Activated T-helper 1 cell treated with Interleukin-2 at 50 U/mL for 16 hours (primary cell): ENCODE data around the gene GPC5.
"Not testable (repeated sequence)": the region's sequence is repeated elsewhere in the genome, so short reads cannot be mapped to it uniquely, and the experiment has no call there.

Experiments
- DNase-seq: peaks from one replicate; pipeline ENCODE4 v3.0.0-alpha.2; 2020; ENCODE audit warnings: low read depth

The GPC5 gene

DNA sequence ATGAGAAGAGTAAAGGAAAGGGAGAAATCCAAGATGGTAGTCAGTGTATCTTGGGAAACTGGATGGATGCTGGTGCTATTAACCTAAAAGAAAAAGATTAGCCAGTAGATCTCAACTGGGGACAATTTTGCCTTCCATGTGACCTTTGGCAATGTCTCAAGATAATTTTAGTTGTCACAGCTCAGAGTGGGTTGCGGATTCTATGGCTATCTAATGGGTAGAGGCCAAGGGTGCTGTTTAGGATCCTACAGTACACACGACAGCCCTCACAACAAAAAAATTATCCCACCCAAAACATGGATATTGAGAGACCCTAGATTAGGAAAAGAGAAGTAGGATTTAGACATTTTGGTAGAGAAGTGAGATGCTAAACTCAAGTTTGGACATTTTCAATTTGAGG is 258.9 kb downstream of the GPC5 start:
- no peak for DNase-seq

DNA sequence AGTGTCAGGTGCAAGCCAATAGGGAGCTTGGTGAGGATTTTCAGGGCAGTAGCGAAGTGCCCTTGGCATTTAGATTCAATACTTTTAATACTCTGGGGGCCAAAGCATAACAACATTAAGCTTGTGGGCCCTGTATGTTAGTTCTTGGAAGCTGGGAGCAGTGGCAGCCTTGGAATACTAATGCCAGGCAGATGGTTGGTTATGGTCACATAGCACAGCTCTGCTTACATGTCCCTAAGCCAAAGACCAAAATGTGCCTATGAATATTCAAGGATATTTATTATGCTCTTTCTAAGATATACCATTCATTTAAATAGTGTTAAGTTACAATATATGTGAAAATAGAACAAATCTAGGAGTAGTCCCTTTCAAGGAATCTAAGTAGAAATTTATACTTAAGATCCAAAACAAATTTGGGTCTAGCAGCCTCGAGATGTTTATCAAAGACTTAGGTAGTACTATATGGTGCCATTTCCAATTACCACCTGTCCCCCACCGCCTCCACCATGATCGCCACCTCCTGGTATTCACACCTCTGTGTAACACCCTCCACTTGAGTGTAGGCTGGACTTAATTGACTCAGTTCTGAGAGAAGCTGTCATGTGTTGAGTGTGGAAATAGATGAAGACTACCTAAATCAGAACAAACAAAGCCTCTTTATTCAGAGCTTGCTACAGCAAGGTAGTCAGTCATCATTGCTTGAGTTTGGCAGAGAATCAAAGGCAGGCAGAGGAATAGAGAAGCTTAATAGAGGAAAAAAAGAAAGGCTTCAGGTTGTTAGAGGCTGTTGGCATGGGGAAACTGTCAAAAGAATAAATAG is 261.0 kb downstream of the GPC5 start:
- DNase-seq: no peak

DNA sequence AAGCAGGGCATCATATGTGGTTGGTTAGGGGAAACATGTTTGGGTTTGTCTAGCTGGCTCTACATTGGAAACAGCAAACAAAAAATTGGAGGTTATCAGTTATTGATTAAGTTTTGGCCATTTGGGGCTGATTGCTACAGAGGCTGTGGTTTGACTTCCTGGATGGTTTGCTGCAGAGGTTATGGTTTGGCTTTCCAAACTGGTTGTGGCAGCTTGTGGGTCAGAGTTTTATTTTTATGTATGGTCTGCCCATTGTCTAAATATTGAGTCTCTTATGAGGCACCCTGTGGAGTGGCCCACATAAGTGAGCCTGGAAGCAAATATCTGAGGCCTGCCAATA is 261.6 kb downstream of the GPC5 start:
- DNase-seq: no peak

DNA sequence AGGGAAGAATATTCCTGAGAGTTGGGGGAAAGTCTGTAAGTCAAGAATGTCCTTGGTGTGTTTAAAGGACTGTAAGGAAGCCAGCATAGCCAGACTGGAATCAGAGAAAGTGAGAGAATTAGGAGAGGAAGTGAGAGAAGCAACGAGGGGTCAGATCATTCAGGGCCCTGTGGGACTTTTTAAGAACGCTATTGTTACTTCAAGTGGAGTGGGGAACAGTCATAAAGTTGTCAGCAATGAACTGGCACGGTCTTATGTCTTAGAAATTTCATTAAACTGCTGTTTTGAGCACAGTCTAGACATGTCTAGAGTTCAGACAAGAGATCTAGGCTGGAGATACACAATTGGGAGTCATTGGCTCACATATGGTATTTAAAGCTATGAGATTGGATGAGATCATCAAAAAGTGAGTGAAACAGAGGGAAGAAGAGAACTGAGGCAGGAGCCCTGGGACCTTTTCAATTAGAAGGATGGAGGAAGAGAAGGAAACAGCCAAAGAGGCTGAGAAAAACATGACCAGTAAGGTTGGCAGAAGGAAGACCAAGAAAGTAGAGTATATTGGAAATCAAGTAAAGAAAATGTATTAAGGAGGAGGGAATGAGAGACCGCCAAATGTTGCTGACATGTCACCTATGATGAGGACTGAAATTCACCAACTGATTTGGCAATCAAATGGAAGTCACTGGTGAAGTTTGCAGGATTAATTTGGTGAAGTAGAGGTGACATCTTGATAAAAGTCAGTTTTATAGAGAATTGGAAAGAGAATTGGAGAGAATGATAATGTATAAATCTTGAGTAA is 263.5 kb downstream of the GPC5 start:
- no peak for DNase-seq

DNA sequence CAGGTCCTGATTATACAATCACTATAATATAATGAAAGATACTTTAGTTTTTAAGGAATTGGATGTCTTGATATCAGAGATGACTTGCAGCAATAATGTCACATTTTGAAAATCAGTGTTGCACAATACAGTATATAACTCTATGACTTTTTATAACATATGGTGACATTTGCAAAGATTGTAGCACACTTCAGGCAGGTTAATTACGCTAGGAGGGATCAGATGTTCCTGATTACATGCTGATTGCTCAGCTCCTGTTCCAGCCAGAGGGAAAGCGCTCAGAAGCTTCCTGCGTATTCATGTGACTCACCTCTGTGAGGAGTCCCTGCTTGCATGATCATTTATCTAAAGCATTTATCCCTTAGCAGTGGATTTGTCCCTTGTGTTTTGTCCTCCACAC is 265.6 kb downstream of the GPC5 start:
- no peak for DNase-seq

DNA sequence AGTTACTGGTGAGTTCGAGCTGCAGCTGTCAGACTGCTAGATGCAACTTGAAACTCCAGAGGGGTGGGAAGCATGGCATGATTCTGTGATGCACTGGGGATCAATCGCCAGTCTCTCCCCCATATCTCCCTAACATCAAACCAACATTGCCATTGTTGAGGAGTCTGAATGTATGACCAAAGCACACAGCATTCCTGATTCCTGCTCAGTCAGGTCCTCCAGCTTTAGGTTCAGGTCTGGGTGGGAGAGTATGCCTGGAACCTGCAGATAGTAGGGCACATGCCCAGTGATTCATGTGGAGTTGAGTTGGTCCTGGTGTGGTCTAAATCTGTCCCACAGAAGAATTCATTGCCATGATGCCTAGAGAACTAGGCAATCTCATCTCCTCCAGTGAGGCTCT is 269.1 kb downstream of the GPC5 start:
- no peak for DNase-seq

DNA sequence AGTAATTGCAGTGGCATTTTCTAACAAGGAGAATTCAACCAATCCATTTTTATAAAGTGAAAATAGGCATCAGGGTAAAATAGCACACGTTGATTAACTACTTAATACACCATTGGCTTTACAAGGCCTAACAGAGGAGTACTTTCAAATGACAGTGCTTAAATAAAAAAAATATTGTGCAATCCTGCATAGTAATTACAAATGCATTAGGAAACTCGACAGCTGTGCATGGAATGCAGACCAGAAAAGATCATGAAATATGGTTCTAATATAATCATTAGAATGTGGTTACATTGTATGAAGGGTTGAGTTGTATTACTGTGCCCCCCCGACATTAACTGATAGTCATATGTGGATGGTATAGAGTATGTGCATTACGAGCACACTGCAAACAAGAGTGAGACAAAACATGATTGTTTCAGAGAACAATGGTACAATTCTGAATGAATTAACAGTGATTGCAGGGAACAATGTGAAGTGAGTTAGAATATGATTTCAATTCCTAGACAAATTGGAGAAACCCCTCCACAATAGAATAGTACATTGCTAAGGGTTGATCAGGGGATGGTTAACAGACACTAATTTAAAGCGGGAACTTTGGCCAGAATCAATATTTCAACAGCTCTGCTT is 270.6 kb downstream of the GPC5 start:
- no peak for DNase-seq

DNA sequence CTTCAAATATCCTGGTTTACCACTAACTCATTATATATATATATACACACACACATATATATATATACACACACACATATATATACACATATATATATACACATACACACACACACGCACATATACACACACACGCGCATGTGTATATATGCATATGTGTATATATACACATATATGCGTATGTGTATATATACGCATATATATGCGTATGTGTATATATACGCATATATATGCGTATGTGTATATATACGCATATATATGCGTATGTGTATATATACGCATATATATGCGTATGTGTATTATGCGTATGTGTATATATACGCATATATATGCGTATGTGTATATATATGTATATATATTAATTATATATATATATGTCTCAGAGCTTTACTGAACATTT is 275.9 kb downstream of the GPC5 start:
- DNase-seq: not testable (repeated sequence)

DNA sequence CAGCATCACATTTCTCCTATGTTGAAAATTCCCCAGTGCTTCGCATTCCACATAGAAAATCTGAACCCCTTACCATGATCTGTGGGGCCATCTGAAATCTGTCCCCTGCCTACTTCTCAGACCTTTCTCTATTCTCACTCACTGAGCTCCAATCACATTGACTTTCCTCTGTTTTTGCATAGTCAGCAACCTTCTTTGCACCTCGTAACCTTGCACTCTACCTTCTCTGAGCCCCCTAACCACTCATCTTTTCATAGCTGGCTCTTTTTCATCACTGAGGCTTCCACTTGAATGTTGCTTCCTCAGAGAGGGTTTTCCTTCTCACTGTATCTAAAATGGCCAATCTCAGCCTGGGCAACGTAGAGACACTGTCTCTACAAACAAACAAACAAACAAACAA is 286.3 kb downstream of the GPC5 start:
- no peak for DNase-seq

DNA sequence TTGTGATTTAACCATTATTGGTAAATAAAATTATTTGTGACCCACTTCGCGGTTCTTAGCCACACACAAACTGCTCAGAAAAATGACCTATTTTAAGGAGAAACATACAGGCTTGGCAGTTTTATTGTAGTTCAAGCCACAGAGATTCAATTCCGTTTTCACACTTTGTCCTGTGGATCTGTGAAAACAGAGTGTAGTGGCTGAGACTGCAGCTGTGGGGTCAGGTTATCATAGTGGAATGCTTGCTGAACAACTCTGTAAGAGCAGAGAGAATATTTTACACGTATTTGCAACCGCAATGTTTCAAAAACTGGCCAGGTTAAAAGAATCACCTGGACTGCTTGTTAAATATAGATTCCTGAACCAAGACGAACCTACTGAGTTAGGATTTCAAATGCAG is 292.5 kb downstream of the GPC5 start:
- no peak for DNase-seq

DNA sequence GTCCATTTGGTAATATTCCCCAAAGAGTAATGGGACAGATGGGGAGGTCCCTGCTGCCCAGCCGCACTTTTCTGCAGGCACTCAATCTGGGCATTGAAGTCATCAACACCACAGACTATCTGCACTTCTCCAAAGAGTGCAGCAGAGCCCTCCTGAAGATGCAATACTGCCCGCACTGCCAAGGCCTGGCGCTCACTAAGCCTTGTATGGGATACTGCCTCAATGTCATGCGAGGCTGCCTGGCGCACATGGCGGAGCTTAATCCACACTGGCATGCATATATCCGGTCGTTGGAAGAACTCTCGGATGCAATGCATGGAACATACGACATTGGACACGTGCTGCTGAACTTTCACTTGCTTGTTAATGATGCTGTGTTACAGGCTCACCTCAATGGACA is 295.0 kb downstream of the GPC5 start:
- DNase-seq: no peak

DNA sequence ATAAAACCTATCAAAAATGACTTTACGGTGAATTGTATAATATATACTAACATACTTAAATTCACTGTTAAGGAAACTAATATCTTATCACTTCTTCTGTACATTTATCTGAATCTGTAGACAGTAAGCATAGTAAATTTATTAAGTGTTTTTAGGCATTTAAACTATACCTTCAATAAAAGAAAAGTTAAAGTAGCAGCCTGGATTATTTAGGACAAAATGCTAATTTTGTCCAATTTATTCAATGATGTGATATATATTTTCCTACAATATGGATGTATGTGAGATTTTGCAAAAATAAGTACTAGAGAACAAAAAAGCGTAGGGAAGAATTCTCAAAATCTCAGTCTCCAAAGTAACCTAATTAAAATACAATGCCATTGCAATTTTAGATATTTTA is 299.9 kb downstream of the GPC5 start:
- DNase-seq: no peak

DNA sequence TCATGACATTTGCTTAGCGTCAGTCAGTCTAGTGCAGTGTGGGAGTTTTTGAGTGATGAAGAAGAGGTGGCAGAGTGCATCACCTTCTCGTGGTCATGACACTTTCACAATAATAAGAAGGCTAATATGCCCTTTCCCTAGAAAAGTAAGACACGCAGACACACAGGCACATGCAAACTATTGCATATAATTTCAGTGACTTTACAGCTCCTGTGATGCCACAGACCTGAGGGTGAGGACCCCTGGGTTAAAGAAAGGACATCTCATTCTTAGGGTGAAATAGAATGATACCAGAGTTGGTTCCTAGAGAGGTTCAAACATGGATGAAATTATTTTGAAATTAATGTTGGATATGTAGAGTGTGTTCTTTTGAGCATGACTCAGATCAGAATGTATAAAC is 300.3 kb downstream of the GPC5 start:
- no peak for DNase-seq

DNA sequence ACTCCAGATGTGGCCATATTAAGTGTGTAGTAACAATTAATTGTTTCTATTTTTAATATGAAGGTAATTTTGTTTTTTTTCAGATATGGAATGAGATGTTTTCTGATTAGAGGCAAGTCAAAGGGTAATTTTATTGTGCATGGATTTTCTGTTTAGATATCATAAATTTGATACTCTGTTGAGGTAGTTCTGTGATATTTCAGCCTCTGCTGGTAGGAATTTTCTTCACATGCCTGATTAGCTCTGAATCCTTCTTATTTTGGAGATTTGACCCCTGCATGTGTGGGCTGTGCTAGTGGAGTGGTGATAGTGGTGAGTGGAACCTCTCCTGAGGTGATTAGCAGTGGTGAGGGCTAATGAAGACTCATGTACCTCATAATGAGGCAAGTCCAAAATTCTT is 301.4 kb downstream of the GPC5 start:
- DNase-seq: no peak

DNA sequence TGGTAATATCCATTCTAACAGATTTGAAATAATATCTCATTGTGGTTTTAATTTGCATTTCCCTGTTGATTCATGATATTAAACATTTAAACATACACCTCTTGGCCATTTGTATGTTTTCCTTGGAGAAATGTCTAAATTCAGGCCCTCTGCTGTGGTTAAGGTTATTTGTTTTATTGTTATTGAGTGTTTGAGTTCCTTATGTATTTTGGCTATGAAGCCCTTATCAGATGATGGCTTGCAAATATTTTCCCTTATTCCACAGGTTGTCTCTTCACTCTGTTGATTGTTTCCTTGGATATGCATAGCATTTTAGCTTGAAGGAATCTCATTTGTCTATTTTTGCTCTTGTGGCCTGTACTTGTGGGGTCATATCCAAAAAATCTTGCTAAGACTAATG is 303.6 kb downstream of the GPC5 start:
- no peak for DNase-seq

DNA sequence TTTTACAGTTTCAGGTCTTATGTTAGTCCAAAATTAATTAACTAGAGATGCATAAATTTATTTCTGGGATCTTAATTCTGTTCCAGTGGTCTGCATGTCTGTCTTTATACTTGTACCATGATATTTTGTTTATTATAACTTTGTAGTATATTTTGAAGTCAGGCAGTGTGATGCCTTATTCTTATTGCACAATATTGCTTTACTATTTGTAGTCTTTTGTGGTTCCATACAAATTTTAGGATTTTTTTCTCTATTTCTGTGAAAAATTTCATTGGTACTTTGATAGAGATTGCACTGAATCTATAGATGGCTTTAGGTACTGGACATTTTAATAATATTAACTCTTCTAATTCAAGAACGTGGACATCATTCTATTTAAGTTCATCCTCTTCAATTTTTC is 304.0 kb downstream of the GPC5 start:
- no peak for DNase-seq

DNA sequence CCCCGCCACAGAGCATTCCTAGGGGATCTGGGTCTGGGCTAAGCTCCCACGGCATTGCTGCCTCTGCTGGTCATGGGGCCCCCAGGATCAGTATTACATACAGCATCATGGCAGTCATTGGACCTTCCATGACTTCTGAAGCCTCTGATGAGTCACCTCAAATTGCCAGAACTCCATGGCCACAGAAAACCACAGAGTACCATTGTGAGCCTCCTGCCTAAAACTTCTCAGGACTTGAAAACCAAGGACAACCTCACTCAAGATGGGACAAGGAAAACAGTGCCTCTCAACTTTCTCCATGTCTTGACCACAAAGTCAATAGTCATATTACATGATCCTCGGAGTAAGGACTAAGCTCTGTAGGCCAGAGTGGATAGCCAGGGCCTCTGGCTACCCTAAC is 306.0 kb downstream of the GPC5 start:
- no peak for DNase-seq

DNA sequence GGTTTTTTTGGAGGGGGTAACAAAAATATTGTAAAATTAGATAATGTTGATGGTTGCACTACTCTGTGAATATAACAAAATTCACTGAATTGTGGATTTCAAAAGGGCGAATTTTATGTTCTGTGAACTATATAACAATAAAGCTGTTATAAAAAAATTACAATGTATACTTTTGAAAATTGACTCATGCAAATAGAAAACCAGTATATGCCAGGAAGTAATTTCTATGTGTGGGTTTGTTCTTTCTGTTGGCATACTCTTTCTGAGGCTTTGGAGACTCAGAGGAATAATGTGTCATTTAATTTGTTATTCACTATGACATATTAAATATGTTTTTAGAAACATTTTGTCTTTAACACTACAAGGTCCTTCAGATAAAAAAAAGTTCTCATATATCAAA is 310.1 kb downstream of the GPC5 start:
- no peak for DNase-seq

DNA sequence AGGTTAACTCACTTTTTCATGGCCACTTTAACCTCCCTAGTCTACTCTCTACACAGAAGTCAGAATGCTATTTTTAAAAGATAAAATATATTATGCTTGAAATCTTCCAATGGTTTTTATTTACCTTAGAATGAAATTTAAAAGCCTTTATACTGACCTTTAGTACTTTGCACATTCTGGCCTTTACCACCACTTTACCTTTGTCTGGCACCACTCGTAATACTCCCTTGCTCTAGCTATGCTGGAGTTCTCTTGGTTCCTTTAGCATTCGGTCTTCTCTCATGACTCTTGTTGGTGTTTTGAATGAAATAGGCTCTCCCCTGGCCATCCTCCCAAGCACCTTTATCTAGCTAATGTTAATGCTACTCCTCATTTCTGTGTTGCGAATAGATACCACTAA is 310.8 kb downstream of the GPC5 start:
- DNase-seq: no peak

DNA sequence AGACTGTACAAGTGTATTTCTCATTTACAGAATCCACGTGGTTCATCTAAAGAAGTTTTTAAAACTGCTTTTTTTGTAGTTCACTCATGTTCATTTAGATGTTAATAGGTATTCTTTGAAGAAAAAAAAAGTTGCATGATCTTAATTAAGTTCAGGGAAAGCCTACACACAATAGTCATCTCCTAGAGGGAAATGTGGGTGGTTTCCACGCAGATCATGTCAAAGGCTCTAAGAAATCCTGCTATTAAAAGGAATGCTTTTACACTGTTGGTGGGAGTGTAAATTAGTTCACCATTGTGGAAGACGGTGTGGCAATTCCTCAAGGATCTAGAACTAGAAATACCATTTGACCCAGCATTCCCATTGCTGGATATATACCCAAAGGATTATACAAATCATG is 312.3 kb downstream of the GPC5 start:
- DNase-seq: no peak

DNA sequence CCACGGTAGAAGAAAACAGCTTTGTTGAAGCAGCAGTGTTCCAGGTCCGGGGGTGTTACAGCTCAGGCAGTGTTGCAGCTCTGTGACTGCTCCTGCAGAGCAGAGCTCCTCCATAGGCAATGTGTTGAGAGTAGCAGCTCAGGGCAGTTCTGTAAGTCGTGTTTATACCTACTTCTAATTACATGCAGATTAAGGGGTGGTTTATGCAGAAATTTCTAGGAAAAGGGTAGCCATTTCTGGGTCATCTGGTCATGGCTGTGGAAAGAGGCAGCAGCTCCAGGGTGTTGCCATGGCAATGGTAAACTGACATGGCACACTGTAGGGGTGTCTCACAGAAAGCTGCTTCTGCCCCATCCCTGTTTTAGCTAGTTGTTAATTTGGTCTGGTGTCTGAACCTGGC is 316.4 kb downstream of the GPC5 start:
- DNase-seq: no peak

DNA sequence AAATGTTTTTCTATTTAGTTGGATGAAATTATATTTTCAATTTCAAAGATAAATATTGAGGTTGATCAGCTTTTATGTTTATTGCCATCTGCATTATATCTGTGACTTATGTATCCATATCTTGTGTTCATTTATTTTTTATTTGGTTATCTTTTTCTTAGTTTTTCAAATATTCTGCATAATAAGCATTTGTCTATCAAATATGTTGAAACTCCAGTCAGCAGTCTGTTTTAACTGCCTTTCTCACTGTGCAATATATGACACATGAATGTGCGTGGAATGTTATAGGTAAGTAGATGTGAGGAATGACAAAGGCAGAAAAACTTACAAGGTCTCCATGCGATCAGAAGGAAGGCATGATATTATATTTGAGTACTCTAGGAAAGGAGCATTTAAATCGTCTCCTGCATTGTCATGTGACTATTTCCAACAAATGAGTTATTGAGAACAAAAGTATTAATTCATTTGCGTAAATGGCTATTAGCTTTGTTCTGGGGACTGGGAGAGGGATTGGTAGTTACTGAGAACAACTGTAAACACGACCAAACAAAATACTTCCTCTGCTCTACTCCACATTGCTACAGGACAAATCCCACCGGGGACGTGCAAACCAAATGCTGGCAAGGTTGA is 318.1 kb downstream of the GPC5 start:
- no peak for DNase-seq

DNA sequence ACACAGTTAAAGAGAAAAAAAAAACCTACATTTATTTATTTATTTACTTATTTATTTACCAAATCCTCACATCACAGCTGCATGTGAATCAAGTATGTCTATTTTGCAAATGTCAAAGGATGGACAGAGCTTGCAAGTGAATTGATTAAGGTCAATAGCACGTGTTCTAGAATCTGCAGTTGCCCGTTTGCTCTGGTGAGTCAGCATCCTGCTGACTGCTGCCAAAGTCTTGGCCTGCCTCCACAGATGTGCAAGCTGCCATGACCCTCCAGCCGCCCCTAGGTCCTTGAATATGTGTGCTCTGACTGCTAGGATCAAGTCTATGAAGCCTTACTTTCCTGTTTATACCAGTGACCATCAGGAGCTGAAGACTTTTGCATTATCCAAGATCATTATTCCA is 320.6 kb downstream of the GPC5 start:
- DNase-seq: no peak
